CD4-positive, alpha-beta T cell (primary cell): ENCODE measurements around the gene PDSS2. TPM values are rescaled to one million over a fixed set of nuclear protein-coding genes. Genes with fewer than 3 reads are reported as not detected.

Source experiments
- ATAC-seq: fragments of 200-7000 bp; cut with Tn5 transposase; one replicate; pipeline ENCODE4 v1.10.0; 2022; ENCODE audit warnings: mild to moderate bottlenecking; ENCODE audit not compliant: poor library complexity
- CTCF ChIA-PET: fragments of 350-600 bp; sonication (Branson Sonifier 250); formaldehyde crosslinking; loops from one replicate; lab custom pipeline; 2021; ENCODE audit warnings: antibody characterized with exemption, inconsistent platforms; lab: Charles Lee
- POLR2A ChIA-PET: fragments of 350-600 bp; sonication (Branson Sonifier 250); formaldehyde crosslinking; loops from one replicate; lab custom pipeline; 2021; ENCODE audit warnings: antibody characterized with exemption, inconsistent platforms; lab: Charles Lee
- DNase-seq, 14 experiments: peaks; one replicate each; pipeline ENCODE4 v3.0.0-alpha.2; 2013 to 2020; ENCODE audit warnings: mixed read lengths in 2 of 14
- H3K27ac ChIP-seq, 2 donors: one replicate each; pipeline versions ENCODE4 v1.5.1 to v1.7.0; 2013; ENCODE audit warnings: low read length in 2 of 2, low read depth in 1 of 2, mild to moderate bottlenecking in 1 of 2
- H3K27me3 ChIP-seq, 2 experiments: 1 replicate in 1 of 2; 2 replicates in 1 of 2; pipeline versions ENCODE4 v1.6.1 to v1.7.0; 2013; ENCODE audit warnings: low read length in 2 of 2, control low read depth in 1 of 2, mild to moderate bottlenecking in 1 of 2, moderate library complexity in 1 of 2; ENCODE audit not compliant: insufficient read depth in 2 of 2, control insufficient read depth in 1 of 2
- H3K36me3 ChIP-seq: one replicate; pipeline ENCODE4 v1.6.1; 2013; ENCODE audit warnings: low read length, control low read depth; ENCODE audit not compliant: insufficient read depth
- H3K4me1 ChIP-seq: one replicate; pipeline ENCODE4 v1.6.1; 2013; ENCODE audit warnings: low read length, control low read depth; ENCODE audit not compliant: insufficient read depth
- H3K4me3 ChIP-seq: one replicate; pipeline ENCODE4 v1.5.1; 2013; ENCODE audit warnings: mild to moderate bottlenecking, low read length, moderate library complexity
- H3K9me3 ChIP-seq, 2 experiments: 1 replicate in 1 of 2; 2 replicates in 1 of 2; pipeline versions ENCODE4 v1.6.1 to v1.7.0; 2013; ENCODE audit warnings: low read length in 2 of 2, mild to moderate bottlenecking in 2 of 2, control low read depth in 1 of 2, moderate library complexity in 1 of 2; ENCODE audit not compliant: control insufficient read depth in 1 of 2, insufficient read depth in 1 of 2
- H3K27ac Mint-ChIP-seq: one replicate; pipeline ENCODE4 v1.8.0; 2020; ENCODE audit warnings: mixed read lengths
- H3K27me3 Mint-ChIP-seq: one replicate; pipeline ENCODE4 v1.8.0; 2021; ENCODE audit warnings: mixed read lengths
- H3K36me3 Mint-ChIP-seq: one replicate; pipeline ENCODE4 v1.8.0; 2021; ENCODE audit warnings: low read depth, mixed read lengths
- H3K4me1 Mint-ChIP-seq: one replicate; pipeline ENCODE4 v1.8.0; 2021; ENCODE audit warnings: low read depth, mixed read lengths
- H3K4me3 Mint-ChIP-seq: one replicate; pipeline ENCODE4 v1.8.0; 2020; ENCODE audit warnings: mild to moderate bottlenecking, mixed read lengths
- H3K9me3 Mint-ChIP-seq: one replicate; pipeline ENCODE4 v1.8.0; 2020; ENCODE audit warnings: mixed read lengths
- CTCF ChIP-seq: fragments of 200-600 bp; IDR thresholded peaks from one replicate; pipeline ENCODE4 v1.8.0; 2022; ENCODE audit warnings: antibody characterized with exemption, mild to moderate bottlenecking
- intact Hi-C, 2 experiments: fragments of 100-400 bp; cut with DNase I in 1 of 2; cut with micrococcal nuclease in 1 of 2; formaldehyde crosslinking; loops; one replicate each; pipeline versions ENCODE4 v1.15.1 to v1.9.0; 2023 to 2025; cut with DNase I, micrococcal nuclease
- total RNA-seq, 174 experiments: library from RNA in 2 of 174; stranded (reverse) in 2 of 174; gene quantifications; one replicate each; pipeline ENCODE4 v1.2.3 and lab custom pipeline; 2021 to 2026

PDSS2 gene
- total RNA-seq, 2 experiments from 2014 or later: 5.8 to 6.6 TPM

- Mint-ChIP-seq H3K4me1 (no peaks in the 10 kb centered on the region), H3K4me3 (no peak overlapping the region), H3K9me3 (no peaks in the 10 kb centered on the region), H3K27ac (no peak overlapping the region), H3K36me3 (no peaks in the 10 kb centered on the region), H3K27me3 (no peaks in the 10 kb centered on the region)
- Histone ChIP-seq H3K4me3 (no peak overlapping the region), H3K27ac (no peak overlapping the region), H3K27me3 (no peaks in the 10 kb centered on the region), H3K4me1 (no peaks in the 10 kb centered on the region), H3K9me3 (no peaks in the 10 kb centered on the region), H3K36me3 (no peaks in the 10 kb centered on the region)
- POLR2A ChIA-PET: no interaction called here
- CTCF ChIA-PET: interaction anchor here (0.7 kb wide), 2 partner anchors 381 to 1759 kb away, joined by 3 read pairs; no protein-coding TSS in a partner anchor
- peak; percentile 31 for TF ChIP-seq CTCF
- intact Hi-C loops: loop anchor here (5.0 to 10.0 kb wide), 3 partner anchors 542 to 920 kb away; no protein-coding TSS in a partner anchor
- peak in 6 of 14 experiments; percentile 9 to 37 (median 28) for DNase-seq
- ATAC-seq: no peak
Observed at GRCh38 chr6:107132330-107132954, 326.9 kb downstream of the PDSS2 start.

DNA sequence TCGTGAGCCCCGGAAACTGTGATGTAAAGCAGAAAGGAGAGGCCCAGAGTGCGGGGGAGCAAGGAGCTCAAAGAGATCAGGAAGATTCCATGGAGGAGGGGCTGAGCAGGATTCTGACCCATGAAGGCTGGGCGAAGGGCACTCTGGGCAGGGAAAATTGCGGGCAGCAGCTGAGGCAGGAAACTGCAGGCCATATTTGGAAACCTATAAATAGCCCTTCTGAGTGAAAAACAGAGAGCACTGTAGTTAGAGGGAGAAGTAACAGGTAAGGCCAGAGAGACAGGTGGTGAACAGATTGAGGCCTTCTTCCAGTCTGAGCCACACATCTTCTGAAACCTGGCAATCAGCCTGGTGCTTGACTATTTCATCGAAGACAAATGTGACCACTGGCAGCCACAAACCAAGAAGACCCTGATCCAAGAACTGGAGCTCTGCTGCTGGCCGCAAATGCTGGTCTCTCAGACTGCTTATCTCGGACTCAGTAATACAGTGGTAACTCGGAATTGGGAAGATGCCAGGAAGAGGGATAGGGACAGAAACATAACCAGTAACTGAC, 329.9 kb downstream of the PDSS2 start:
- Histone ChIP-seq H3K4me3 (no peak overlapping the region), H3K27me3 (no peaks in the 10 kb centered on the region), H3K36me3 (no peaks in the 10 kb centered on the region), H3K4me1 (no peaks in the 10 kb centered on the region), H3K9me3 (no peaks in the 10 kb centered on the region), H3K27ac (no peak overlapping the region)
- ChIA-PET POLR2A (interaction anchor here (0.6 kb wide), 1 partner anchor 17 kb away, joined by 4 read pairs; no protein-coding TSS in a partner anchor), CTCF (interaction anchor here (1.0 kb wide), 1 partner anchor 21 kb away, joined by 3 read pairs; no protein-coding TSS in a partner anchor)
- DNase-seq: no peak
- ATAC-seq: no peak
- no peaks in the 10 kb centered on the region for H3K4me1 Mint-ChIP-seq
- intact Hi-C loops: no loop called here
- H3K27ac Mint-ChIP-seq: no peak overlapping the region
- H3K36me3 Mint-ChIP-seq: no peaks in the 10 kb centered on the region
- TF ChIP-seq CTCF: no peak
- no peak overlapping the region for H3K4me3 Mint-ChIP-seq
- H3K9me3 Mint-ChIP-seq: no peaks in the 10 kb centered on the region
- H3K27me3 Mint-ChIP-seq: no peaks in the 10 kb centered on the region

- Histone ChIP-seq H3K4me3 (no peak overlapping the region), H3K36me3 (no peaks in the 10 kb centered on the region), H3K4me1 (no peaks in the 10 kb centered on the region), H3K27ac (no peak overlapping the region), H3K9me3 (no peaks in the 10 kb centered on the region), H3K27me3 (no peaks in the 10 kb centered on the region)
- no peak overlapping the region for H3K4me3 Mint-ChIP-seq
- no peaks in the 10 kb centered on the region for H3K36me3 Mint-ChIP-seq
- no peak overlapping the region for H3K27ac Mint-ChIP-seq
- DNase-seq: no peak
- ChIA-PET CTCF (interaction anchor here (1.0 kb wide), 1 partner anchor 20 kb away, joined by 3 read pairs; no protein-coding TSS in a partner anchor), POLR2A (no interaction called here)
- no peak for ATAC-seq
- intact Hi-C loops: no loop called here
- H3K27me3 Mint-ChIP-seq: no peaks in the 10 kb centered on the region
- H3K9me3 Mint-ChIP-seq: no peaks in the 10 kb centered on the region
- H3K4me1 Mint-ChIP-seq: no peaks in the 10 kb centered on the region
- no peak for TF ChIP-seq CTCF
Observed at GRCh38 chr6:107128577-107128976, 330.8 kb downstream of the PDSS2 start.
